HL-60 (cell line): Measurements from ENCODE around the gene SEMA6B.

ENCODE experiments used
- DNase-seq, 2 experiments: peaks; one replicate each; pipeline ENCODE4 v3.0.0-alpha.2; 2010 to 2020; ENCODE audit warnings: low read depth in 1 of 2, low spot score in 1 of 2
- H3K27ac ChIP-seq: fragments of 250-450 bp; sonication (Bioruptor Pico); replicated peaks from 2 replicates; pipeline ENCODE4 v1.5.1; 2020; ENCODE audit warnings: mild to moderate bottlenecking, moderate library complexity
- H3K27me3 ChIP-seq: fragments of 250-450 bp; sonication (Bioruptor Pico); 2 replicates; pipeline ENCODE4 v1.5.1; 2021; ENCODE audit warnings: mild to moderate bottlenecking, moderate library complexity; ENCODE audit not compliant: insufficient read depth, poor library complexity, severe bottlenecking
- H3K4me3 ChIP-seq: replicated peaks from 2 replicates; pipeline ENCODE4 v1.5.1; 2011; ENCODE audit warnings: mild to moderate bottlenecking, control low read depth, low read length; ENCODE audit not compliant: insufficient read depth
- CTCF ChIP-seq: IDR thresholded peaks from one replicate; pipeline ENCODE4 v1.5.1; 2011; ENCODE audit warnings: low read length, control low read depth, inconsistent platforms; ENCODE audit not compliant: insufficient read depth
- GABPA ChIP-seq: IDR thresholded peaks from 2 replicates; pipeline ENCODE4 v1.6.1; 2012; ENCODE audit warnings: low read depth
- POLR2AphosphoS5 ChIP-seq: IDR thresholded peaks from 2 replicates; pipeline ENCODE4 v1.6.1; 2012; ENCODE audit warnings: low read depth
- REST ChIP-seq: IDR thresholded peaks from 2 replicates; pipeline ENCODE4 v1.6.1; 2012; ENCODE audit warnings: low read depth; ENCODE audit not compliant: insufficient replicate concordance
- SPI1 ChIP-seq: IDR thresholded peaks from 2 replicates; pipeline ENCODE4 v1.6.1; 2012; ENCODE audit warnings: low read depth, mild to moderate bottlenecking, borderline replicate concordance

SEMA6B gene

GRCh38 chr19:4493104-4493928 lies 66.2 kb downstream of the SEMA6B start:
- Histone ChIP-seq H3K27ac (no peak overlapping the region), H3K4me3 (no peak overlapping the region), H3K27me3 (no peaks in the 10 kb centered on the region)
- no peak for TF ChIP-seq SPI1
- no peak for TF ChIP-seq CTCF
- no peak for TF ChIP-seq POLR2AphosphoS5
- no peak for TF ChIP-seq REST
- no peak for TF ChIP-seq GABPA
- no peak for DNase-seq
